DMS 273 (cell line): ENCODE measurements around the gene CDH1.
"Not testable (repeated sequence)": the region's sequence is repeated elsewhere in the genome, so short reads cannot be mapped to it uniquely, and the experiment has no call there.

Experiments
- DNase-seq: peaks from one replicate; lab custom pipeline; 2025; ENCODE audit not compliant: unreplicated experiment; lab: John Stamatoyannopoulos, UW

CDH1 gene

GRCh38 chr16:68786685-68787418, 49.8 kb downstream of the CDH1 start:
- DNase-seq: peak; percentile 56

GRCh38 chr16:68787419-68787807, 50.3 kb downstream of the CDH1 start:
- not testable (repeated sequence) for DNase-seq

- DNase-seq: peak; percentile 44
Observed at GRCh38 chr16:68790130-68790761, 53.2 kb downstream of the CDH1 start.

- peak; percentile 35 for DNase-seq
Observed at GRCh38 chr16:68790944-68791343, 53.9 kb downstream of the CDH1 start.

GRCh38 chr16:68792465-68793324, 55.6 kb downstream of the CDH1 start:
- DNase-seq: peak; percentile 48

- DNase-seq: peak; percentile 29
Observed at GRCh38 chr16:68793401-68793857, 56.3 kb downstream of the CDH1 start.

GRCh38 chr16:68798398-68798797, 61.3 kb downstream of the CDH1 start:
- no peak for DNase-seq

GRCh38 chr16:68800257-68800875, 63.3 kb downstream of the CDH1 start:
- peak; percentile 84 for DNase-seq

- no peak for DNase-seq
Observed at GRCh38 chr16:68802190-68802589, 65.1 kb downstream of the CDH1 start.

- no peak for DNase-seq
Observed at GRCh38 chr16:68806422-68806821, 69.3 kb downstream of the CDH1 start.

GRCh38 chr16:68806981-68807380, 69.9 kb downstream of the CDH1 start:
- DNase-seq: no peak

- DNase-seq: no peak
Observed at GRCh38 chr16:68814516-68814915, 77.4 kb downstream of the CDH1 start.

GRCh38 chr16:68823401-68824135, 86.5 kb downstream of the CDH1 start:
- DNase-seq: no peak

GRCh38 chr16:68825427-68825826, 88.3 kb downstream of the CDH1 start:
- no peak for DNase-seq

- no peak for DNase-seq
Observed at GRCh38 chr16:68826652-68827051, 89.6 kb downstream of the CDH1 start.

GRCh38 chr16:68833251-68833650, 96.2 kb downstream of the CDH1 start:
- no peak for DNase-seq

- DNase-seq: no peak
Observed at GRCh38 chr16:68834550-68834949, 97.5 kb downstream of the CDH1 start.

GRCh38 chr16:68835970-68836369, 98.9 kb downstream of the CDH1 start:
- DNase-seq: no peak

GRCh38 chr16:68839831-68840230, 102.7 kb downstream of the CDH1 start:
- DNase-seq: no peak

- not testable (repeated sequence) for DNase-seq
Observed at GRCh38 chr16:68842964-68843481, 105.9 kb downstream of the CDH1 start.
